Measurements from ENCODE around the gene CLDN5. TPM values are rescaled to one million over a fixed set of nuclear protein-coding genes. Genes with fewer than 3 reads are reported as not detected.
"Not testable (repeated sequence)": the region's sequence is repeated elsewhere in the genome, so short reads cannot be mapped to it uniquely, and the experiment has no call there.

Gene CLDN5
- total RNA-seq, 2 experiments from 2014 or later: 0.21 TPM; not detected in 1

DNA sequence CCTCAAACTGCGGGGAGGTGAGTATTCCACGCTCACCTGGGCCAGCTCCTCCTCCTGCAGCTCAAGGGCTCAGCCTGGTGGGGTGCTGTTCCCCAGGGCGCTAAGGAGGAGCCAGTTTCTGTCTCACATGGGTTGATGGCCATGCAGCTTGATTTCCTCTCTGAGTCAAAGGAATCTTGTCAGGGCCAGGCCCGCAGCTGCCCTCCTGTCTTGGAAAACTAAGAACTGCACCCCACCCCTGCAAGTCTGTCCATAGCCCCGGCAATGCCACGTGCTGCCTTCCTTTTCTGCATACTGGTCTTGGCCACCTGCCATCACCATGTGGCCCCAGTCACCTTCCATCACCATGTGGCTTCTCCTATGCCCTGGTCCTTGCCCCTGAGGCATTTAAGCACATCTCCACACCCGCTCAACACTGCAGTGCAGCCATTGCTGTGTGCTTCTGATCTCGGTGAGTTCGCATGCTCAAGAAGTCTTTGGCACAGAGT lies 35.2 kb upstream of the CLDN5 start:
- Mint-ChIP-seq H3K27me3 (ENCODE audit: low read depth) (no peaks in the 10 kb centered on the region), H3K4me3 (no peak overlapping the region), H3K36me3 (ENCODE audit: low read depth) (no peaks in the 10 kb centered on the region), H3K9me3 (peaks cover 1% of the 10 kb centered on the region), H3K4me1 (ENCODE audit: low read depth) (no peaks in the 10 kb centered on the region), H3K27ac (no peak overlapping the region)
- no peak for DNase-seq
- CTCF ChIA-PET: interaction anchor here (0.6 to 1.1 kb wide), 2 partner anchors 30 to 68 kb away, joined by 3 to 4 read pairs; no protein-coding TSS in a partner anchor
- intact Hi-C loops (cut with micrococcal nuclease): no loop called here

DNA sequence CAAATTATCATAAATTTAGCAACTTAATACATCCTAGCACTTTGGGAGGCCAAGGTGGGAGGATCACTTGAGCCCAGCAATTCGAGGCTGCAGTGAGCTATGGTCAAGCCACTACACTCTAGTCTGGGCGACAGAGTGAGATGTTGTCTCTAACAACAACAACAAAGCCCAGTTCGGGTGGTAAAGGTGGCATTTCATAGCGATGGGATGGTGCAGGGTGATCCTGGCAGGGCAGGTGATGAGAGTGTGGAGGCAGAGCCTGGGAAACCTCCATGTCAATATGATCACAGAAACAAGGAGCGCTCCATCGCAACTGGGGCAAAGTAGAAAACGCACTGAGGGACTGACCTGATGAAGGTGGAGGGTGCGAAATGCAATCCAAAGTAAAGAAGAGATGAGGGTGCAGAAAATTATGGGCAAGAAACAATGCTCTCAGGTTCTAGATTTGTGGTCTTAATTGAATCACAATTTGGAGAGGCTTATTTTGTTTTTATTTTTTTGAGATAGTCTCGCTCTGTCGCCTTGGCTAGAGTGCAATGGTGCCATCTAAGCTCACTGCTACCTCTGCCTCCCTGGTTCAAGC lies 32.8 kb upstream of the CLDN5 start:
- H3K4me3 Mint-ChIP-seq: no peak overlapping the region
- intact Hi-C loops (cut with micrococcal nuclease): no loop called here
- no peak overlapping the region for H3K27ac Mint-ChIP-seq
- DNase-seq: no peak
- peaks cover 3% of the 10 kb centered on the region for H3K9me3 Mint-ChIP-seq
- CTCF ChIA-PET: no interaction called here
- no peaks in the 10 kb centered on the region for H3K36me3 Mint-ChIP-seq (ENCODE audit: low read depth)
- H3K4me1 Mint-ChIP-seq (ENCODE audit: low read depth): no peaks in the 10 kb centered on the region
- no peaks in the 10 kb centered on the region for H3K27me3 Mint-ChIP-seq (ENCODE audit: low read depth)

DNA sequence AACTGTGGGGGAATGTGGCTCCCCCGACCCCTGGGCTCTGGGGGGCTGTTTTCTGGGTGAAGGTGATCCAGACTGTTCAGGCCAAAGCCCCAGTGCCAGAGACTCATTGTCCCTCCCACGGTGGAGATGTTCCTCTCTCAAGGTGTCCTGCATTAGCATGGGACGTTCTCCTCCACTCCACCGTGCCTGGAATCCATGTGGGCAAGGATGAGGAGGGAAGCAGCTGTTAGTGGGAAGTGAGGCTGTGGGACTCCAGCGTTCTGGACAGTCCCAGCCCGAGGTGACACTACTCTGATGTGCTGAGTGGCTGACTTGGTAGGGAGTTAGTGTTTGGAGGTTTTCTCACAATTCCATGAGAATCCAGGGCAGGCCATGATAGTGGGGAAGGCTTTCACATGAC lies 31.4 kb upstream of the CLDN5 start:
- no peaks in the 10 kb centered on the region for H3K36me3 Mint-ChIP-seq (ENCODE audit: low read depth)
- H3K9me3 Mint-ChIP-seq: peaks cover 3% of the 10 kb centered on the region
- no peaks in the 10 kb centered on the region for H3K4me1 Mint-ChIP-seq (ENCODE audit: low read depth)
- CTCF ChIA-PET: interaction anchor here (0.6 kb wide), 1 partner anchor 30 kb away, joined by 3 read pairs; no protein-coding TSS in a partner anchor
- H3K27me3 Mint-ChIP-seq (ENCODE audit: low read depth): no peaks in the 10 kb centered on the region
- intact Hi-C loops (cut with micrococcal nuclease): no loop called here
- H3K27ac Mint-ChIP-seq: no peak overlapping the region
- no peak overlapping the region for H3K4me3 Mint-ChIP-seq
- DNase-seq: no peak

DNA sequence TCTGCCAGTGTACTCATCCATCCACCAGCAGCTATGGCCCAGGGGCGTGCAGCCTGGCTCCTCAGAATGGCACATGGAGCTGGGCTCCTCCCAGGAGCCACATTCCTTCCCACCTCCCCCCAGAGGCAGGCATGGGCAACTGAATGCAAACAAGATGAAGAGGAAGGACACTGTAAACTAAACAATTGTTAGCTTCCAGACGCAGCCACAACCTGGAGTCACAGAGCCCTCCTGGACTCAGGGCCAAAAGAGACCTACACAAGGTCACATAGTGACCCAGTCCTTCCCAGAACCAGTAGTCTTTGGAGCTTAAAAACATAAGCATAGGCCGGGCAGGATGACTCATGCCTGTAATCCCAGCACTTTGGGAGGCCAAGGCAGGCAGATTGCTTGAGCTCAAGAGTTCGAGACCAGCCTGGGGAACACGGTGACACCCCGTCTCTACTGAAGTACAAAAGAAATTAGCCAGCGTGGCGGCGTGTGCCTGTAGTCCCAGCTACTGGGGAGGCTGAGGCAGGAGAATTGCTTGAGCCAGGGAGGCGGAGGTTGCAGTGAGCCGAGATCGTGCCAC lies 30.7 kb upstream of the CLDN5 start:
- Mint-ChIP-seq H3K4me1 (ENCODE audit: low read depth) (no peaks in the 10 kb centered on the region), H3K27ac (no peak overlapping the region), H3K4me3 (no peak overlapping the region), H3K36me3 (ENCODE audit: low read depth) (no peaks in the 10 kb centered on the region), H3K27me3 (ENCODE audit: low read depth) (no peaks in the 10 kb centered on the region), H3K9me3 (peaks cover 3% of the 10 kb centered on the region)
- CTCF ChIA-PET: interaction anchor here (0.5 to 0.6 kb wide), 2 partner anchors 30 to 1481 kb away, joined by 3 read pairs; no protein-coding TSS in a partner anchor
- intact Hi-C loops (cut with micrococcal nuclease): no loop called here
- DNase-seq: no peak

DNA sequence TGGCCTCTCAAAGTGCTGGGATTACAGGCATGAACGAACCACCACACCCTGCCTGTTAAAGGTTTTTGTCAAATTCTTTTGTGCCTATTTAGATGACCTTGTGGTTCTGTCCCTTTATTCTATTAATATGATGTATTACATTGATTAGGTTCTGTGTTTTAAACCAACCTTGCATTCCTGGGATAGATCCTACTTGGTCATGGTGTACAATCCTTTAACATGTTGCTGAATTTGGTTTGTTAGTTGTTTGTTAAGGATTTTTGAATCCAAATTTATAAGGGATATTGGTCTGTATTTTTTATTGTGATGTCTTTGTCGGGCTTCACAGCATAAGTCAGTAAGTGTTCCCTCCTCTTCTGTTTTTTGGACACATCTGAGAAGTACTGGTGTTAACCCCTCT lies 29.0 kb upstream of the CLDN5 start:
- Mint-ChIP-seq H3K27ac (no peak overlapping the region), H3K9me3 (peaks cover 3% of the 10 kb centered on the region), H3K4me3 (no peak overlapping the region), H3K4me1 (ENCODE audit: low read depth) (no peaks in the 10 kb centered on the region), H3K36me3 (ENCODE audit: low read depth) (no peaks in the 10 kb centered on the region), H3K27me3 (ENCODE audit: low read depth) (no peaks in the 10 kb centered on the region)
- intact Hi-C loops (cut with micrococcal nuclease): no loop called here
- DNase-seq: no peak
- CTCF ChIA-PET: interaction anchor here (0.6 kb wide), 1 partner anchor 222 kb away, joined by 3 read pairs; no protein-coding TSS in a partner anchor

DNA sequence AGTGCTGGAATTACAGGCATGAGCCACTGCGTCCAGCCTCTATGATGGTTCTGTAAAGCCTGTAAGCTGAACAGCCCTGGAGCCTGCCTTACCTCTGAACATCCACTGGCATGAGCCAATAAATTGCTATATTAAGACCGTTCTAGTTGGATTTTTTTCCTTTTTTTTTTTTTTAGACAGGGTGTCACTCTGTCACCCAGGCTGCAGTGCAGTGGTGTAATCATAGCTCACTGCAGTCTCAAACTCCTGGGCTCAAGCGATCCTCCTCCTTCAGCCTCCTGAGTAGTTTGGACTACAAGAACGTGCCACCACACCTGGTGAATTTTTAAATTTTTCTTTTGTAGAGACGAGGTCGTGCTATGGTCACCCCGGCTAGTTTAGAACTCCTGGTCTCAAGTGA lies 26.2 kb upstream of the CLDN5 start:
- no peaks in the 10 kb centered on the region for H3K36me3 Mint-ChIP-seq (ENCODE audit: low read depth)
- CTCF ChIA-PET: no interaction called here
- H3K9me3 Mint-ChIP-seq: peaks cover 3% of the 10 kb centered on the region
- intact Hi-C loops (cut with micrococcal nuclease): no loop called here
- H3K27me3 Mint-ChIP-seq (ENCODE audit: low read depth): no peaks in the 10 kb centered on the region
- DNase-seq: no peak
- H3K4me1 Mint-ChIP-seq (ENCODE audit: low read depth): no peaks in the 10 kb centered on the region
- no peak overlapping the region for H3K4me3 Mint-ChIP-seq
- H3K27ac Mint-ChIP-seq: no peak overlapping the region

DNA sequence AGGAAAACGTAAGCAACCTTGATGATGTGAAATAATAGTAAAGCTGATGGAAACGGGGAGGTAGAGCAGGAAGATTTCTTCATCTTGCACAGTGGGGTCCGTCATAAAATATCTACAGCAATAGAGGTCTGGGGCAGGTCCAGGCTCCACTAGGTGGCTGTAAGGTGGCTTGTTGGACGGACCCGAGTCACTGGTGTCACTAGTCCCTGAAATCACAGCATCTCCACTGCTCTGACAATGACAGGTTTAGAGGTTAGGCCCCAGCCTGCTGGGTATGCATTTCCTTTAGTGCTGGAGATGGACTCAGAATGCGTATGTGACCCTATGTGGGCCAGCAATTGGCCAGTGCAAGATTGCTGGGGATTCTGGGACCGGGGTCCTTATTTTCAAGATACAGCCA lies 25.2 kb upstream of the CLDN5 start:
- DNase-seq: no peak
- peaks cover 3% of the 10 kb centered on the region for H3K9me3 Mint-ChIP-seq
- intact Hi-C loops (cut with micrococcal nuclease): no loop called here
- H3K27me3 Mint-ChIP-seq (ENCODE audit: low read depth): no peaks in the 10 kb centered on the region
- H3K27ac Mint-ChIP-seq: no peak overlapping the region
- no peaks in the 10 kb centered on the region for H3K36me3 Mint-ChIP-seq (ENCODE audit: low read depth)
- no peaks in the 10 kb centered on the region for H3K4me1 Mint-ChIP-seq (ENCODE audit: low read depth)
- H3K4me3 Mint-ChIP-seq: no peak overlapping the region
- CTCF ChIA-PET: interaction anchor here (0.6 to 0.9 kb wide), 2 partner anchors 35 to 536 kb away, joined by 3 to 4 read pairs; no protein-coding TSS in a partner anchor

DNA sequence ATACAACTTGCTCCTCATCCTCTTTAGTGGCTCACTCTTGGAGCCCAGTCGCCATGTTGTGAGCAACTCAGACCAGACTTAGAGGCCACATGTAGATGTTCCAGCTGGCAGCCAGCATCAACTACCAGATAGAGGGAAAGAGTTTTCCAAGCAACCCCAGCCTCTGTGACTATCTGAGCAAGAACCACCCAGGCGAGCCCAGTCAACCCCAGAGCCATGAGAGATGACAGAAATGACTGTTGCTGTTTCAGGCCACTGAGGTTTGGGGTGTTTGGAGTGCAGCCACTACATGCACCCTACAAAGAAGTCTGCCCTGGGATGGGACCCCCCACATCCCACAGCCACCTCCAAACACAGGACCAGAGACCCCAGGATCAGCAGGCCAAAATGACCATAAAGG lies 24.8 kb upstream of the CLDN5 start:
- H3K4me3 Mint-ChIP-seq: no peak overlapping the region
- intact Hi-C loops (cut with micrococcal nuclease): no loop called here
- H3K36me3 Mint-ChIP-seq (ENCODE audit: low read depth): no peaks in the 10 kb centered on the region
- H3K27me3 Mint-ChIP-seq (ENCODE audit: low read depth): no peaks in the 10 kb centered on the region
- DNase-seq: no peak
- no peaks in the 10 kb centered on the region for H3K4me1 Mint-ChIP-seq (ENCODE audit: low read depth)
- H3K9me3 Mint-ChIP-seq: peaks cover 3% of the 10 kb centered on the region
- CTCF ChIA-PET: interaction anchor here (0.9 kb wide), 1 partner anchor 34 kb away, joined by 4 read pairs; no protein-coding TSS in a partner anchor
- no peak overlapping the region for H3K27ac Mint-ChIP-seq

DNA sequence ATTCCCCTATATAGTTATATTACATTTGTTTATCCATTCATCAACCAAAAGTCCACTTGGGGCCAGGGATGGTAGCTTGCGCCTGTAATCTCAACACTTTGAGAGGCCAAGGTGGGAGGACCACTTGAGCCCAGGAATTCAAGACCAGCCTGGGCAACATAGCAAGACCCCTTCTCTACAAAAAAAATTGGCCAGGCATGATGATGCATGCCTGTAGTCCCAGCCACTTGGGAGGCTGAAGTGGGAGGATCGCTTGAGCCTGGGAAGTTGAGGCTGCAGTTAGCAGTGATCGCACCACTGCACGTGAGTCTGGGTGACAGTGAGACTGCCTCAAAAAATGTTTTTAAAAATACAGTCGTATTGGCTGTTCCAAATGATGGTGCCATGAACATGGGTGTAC lies 24.2 kb upstream of the CLDN5 start:
- CTCF ChIA-PET; H3K27ac Mint-ChIP-seq; DNase-seq; H3K9me3 Mint-ChIP-seq; H3K4me1 Mint-ChIP-seq (ENCODE audit: low read depth); H3K4me3 Mint-ChIP-seq; H3K27me3 Mint-ChIP-seq (ENCODE audit: low read depth); intact Hi-C loops (cut with micrococcal nuclease); H3K36me3 Mint-ChIP-seq (ENCODE audit: low read depth): not testable (repeated sequence)

DNA sequence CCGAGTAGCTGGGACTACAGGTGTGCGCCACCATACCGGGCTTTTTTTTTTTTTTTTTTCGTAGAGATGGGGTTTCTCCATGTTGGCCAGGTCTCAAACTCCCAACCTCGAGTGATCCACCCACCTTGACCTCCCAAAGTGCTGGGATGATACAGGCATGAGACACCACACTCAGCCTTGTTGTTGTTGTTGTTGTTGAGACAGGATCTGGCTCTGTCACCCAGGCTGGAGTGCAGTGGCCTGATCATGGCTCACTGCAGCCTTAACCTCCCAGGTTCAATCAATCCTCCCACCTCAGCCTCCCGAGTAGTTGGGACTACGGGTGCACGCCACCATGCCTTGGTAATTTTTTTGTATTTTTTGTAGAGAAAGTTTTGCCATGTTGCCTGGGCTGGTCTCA lies 23.4 kb upstream of the CLDN5 start:
- intact Hi-C loops (cut with micrococcal nuclease): no loop called here
- Mint-ChIP-seq H3K36me3 (ENCODE audit: low read depth) (no peaks in the 10 kb centered on the region), H3K27ac (no peak overlapping the region), H3K4me1 (ENCODE audit: low read depth) (no peaks in the 10 kb centered on the region), H3K4me3 (no peak overlapping the region), H3K27me3 (ENCODE audit: low read depth) (no peaks in the 10 kb centered on the region), H3K9me3 (peaks cover 2% of the 10 kb centered on the region)
- CTCF ChIA-PET: no interaction called here
- no peak for DNase-seq

DNA sequence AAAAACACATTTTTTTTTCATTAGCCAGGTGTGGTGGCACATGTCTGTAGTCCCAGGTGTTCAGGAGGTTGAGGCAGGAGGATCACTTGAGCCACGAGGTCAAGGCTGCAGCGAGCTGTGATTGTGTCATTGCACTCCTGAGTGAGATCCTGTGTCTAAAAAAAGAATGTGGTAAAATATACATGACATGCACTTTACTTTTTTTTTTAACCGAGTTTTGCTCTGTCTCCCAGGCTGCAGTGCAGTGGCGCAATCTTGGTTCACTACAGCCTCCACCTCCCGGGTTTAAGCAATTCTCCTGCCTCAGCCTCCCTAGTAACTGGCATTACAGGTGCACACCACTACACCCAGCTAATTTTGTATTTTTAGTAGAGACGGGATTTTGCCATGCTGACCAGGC lies 22.5 kb upstream of the CLDN5 start:
- no peaks in the 10 kb centered on the region for H3K27me3 Mint-ChIP-seq (ENCODE audit: low read depth)
- DNase-seq: no peak
- H3K9me3 Mint-ChIP-seq: no peaks in the 10 kb centered on the region
- CTCF ChIA-PET: no interaction called here
- no peaks in the 10 kb centered on the region for H3K4me1 Mint-ChIP-seq (ENCODE audit: low read depth)
- intact Hi-C loops (cut with micrococcal nuclease): no loop called here
- no peaks in the 10 kb centered on the region for H3K36me3 Mint-ChIP-seq (ENCODE audit: low read depth)
- H3K4me3 Mint-ChIP-seq: no peak overlapping the region
- H3K27ac Mint-ChIP-seq: no peak overlapping the region

DNA sequence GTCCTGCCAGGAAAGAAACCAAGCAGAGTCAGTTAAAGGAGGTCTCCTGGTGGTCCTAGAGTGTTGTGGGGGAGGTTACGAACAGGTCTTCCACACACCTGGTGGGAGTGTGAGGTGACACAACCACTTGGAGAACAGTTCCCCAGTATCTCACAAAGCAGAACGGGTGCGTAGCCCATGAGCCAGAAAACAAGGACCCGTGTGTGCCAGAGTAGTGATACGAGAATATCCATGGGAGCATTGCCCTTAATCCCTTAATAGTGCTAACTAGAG lies 21.7 kb upstream of the CLDN5 start:
- no peak overlapping the region for H3K4me3 Mint-ChIP-seq
- intact Hi-C loops (cut with micrococcal nuclease): no loop called here
- no peaks in the 10 kb centered on the region for H3K36me3 Mint-ChIP-seq (ENCODE audit: low read depth)
- no peak for DNase-seq
- H3K4me1 Mint-ChIP-seq (ENCODE audit: low read depth): no peaks in the 10 kb centered on the region
- H3K27me3 Mint-ChIP-seq (ENCODE audit: low read depth): no peaks in the 10 kb centered on the region
- CTCF ChIA-PET: no interaction called here
- H3K27ac Mint-ChIP-seq: no peak overlapping the region
- no peaks in the 10 kb centered on the region for H3K9me3 Mint-ChIP-seq

DNA sequence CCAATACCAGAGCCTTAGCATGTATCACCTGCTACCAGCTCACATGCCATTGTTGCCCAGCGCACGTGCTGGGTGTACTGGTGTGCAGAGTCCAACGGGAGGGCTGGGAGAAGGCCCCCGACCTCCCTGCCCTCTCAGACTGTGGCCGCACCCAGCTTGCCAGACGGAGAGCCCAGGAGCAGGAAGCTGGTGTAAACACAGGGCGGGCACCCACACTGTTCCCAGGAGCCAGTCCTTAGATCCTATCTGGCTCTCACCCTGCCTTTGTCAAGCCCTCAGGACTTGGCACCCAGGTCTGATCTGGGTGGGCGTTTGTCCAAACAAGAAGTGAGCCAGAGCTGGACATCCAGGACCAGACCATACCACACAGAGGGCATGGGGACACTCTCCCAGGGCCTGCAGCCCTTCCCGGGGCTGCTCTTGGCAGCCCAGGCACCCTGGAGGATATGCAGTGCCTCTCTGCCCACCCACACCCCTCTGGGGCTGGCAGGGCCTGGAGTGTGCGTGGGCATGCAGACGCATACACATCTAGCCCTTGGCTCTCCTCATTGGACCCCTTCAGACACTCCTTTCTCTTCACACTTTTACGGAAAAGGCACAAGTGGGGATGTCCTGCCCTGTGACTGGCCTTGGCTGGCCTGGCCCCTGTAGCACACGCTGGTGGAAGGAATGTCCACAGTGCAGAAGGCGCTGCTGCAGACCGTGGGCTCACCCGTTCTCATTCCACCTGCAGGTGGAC lies 19.9 kb upstream of the CLDN5 start:
- no peaks in the 10 kb centered on the region for H3K27me3 Mint-ChIP-seq (ENCODE audit: low read depth)
- DNase-seq: no peak
- H3K27ac Mint-ChIP-seq: no peak overlapping the region
- no peaks in the 10 kb centered on the region for H3K4me1 Mint-ChIP-seq (ENCODE audit: low read depth)
- intact Hi-C loops (cut with micrococcal nuclease): no loop called here
- no peaks in the 10 kb centered on the region for H3K36me3 Mint-ChIP-seq (ENCODE audit: low read depth)
- CTCF ChIA-PET: no interaction called here
- H3K9me3 Mint-ChIP-seq: no peaks in the 10 kb centered on the region
- H3K4me3 Mint-ChIP-seq: no peak overlapping the region
